NK-92 (cell line): Measurements from ENCODE around the gene PACRG.

Source experiments
- DNase-seq: peaks from one replicate; lab custom pipeline; 2025; ENCODE audit not compliant: unreplicated experiment; lab: John Stamatoyannopoulos, UW

Gene PACRG

DNA sequence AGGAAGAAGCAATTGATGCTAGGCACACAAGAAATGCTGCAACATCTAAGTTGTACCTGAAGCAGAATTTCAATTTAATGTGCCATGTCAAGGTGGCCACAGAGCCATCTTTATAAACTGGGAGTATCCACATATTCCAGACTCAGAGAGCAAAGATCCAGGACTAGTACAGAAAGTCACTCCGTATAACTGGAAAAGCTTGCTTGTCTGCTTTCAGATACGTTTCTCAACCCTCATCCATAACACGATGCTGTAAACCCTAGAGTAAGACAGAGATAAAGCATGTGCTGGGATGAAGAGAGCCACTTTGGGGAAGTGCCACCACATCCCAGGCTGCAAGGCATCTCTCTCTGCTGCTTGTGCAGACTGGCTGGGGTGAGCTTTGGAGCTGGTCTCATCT, 134.7 kb downstream of the PACRG start:
- DNase-seq, result no peak

DNA sequence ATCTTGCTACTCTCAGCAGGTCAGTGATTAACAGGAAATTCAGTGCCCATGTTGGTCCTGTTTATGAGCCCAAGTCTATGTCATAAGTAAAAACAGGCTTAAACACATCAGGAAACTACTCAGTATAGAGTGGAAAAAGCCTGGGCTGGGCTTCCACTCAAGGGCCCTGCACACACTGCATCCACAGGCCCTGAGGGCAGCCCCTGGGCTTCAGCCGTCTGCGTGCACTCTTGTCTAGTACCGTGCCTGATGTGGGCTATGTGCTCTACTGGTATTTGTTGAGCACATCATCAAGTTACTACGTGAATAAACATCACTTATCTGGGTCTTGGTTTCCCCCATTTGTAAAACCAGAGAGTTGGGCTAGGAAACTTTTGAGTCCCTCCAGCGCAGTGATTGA, 135.2 kb downstream of the PACRG start:
- DNase-seq, result no peak

GRCh38 chr6:162863821-162864220, 136.0 kb downstream of the PACRG start:
- no peak for DNase-seq

- no peak for DNase-seq
These were observed 137.1 kb downstream of the PACRG start for GRCh38 chr6:162864911-162865310.

DNA sequence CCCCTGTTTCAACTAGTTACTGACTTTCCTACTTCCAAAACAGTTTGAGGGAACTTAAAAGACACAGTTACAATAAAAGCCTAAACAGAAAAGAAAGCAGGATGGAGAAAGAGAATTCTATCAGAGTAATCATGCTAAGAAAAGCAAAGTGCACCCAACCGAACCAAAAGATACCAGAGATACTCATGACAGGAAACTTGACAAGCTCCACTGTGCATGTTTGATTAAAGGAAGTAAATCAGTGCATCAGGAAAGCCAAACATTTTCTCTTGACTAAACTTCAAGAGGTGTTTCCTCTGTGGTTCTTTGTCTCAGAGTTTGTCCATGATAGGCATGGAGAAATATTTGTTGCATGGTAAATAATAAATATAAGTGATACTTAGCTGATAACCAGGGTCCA, 138.9 kb downstream of the PACRG start:
- no peak for DNase-seq

GRCh38 chr6:162868397-162868796, 140.6 kb downstream of the PACRG start:
- DNase-seq, result no peak

- DNase-seq, result no peak
These were observed 144.2 kb downstream of the PACRG start for GRCh38 chr6:162871966-162872365.

GRCh38 chr6:162873537-162873936, 145.8 kb downstream of the PACRG start:
- DNase-seq, result no peak

GRCh38 chr6:162875070-162875469, 147.3 kb downstream of the PACRG start:
- DNase-seq, result no peak

DNA sequence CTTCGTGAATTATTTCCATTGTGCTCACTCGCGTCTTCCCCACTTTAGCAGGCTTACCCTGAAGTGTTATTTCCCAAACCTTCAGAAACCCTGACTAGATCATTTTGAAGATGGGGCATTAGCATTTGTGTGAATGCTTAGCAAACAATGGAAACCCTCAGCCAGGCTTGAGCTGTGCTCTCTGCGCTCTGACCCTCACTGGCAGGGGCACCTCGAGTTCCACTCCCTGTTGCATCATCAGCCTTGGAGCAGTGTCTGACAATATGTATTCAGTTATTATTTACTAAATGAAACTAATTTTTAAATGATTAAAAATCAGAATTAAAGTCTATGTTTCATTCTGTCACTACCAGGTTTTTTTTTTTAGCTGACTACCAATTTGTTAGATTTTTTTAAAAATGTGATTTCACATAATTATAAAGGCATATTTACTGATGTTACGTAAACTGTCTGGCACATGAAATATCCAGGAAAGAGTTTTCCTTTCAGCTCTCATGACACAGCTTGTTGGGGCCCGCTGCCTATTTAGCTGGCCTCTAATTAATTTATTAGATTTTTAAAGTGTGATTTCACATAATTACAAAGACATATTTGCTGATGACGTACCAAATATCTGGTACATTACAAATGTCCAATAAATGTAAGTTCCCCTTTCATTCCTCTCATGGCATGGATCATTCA, 155.2 kb downstream of the PACRG start:
- no peak for DNase-seq

DNA sequence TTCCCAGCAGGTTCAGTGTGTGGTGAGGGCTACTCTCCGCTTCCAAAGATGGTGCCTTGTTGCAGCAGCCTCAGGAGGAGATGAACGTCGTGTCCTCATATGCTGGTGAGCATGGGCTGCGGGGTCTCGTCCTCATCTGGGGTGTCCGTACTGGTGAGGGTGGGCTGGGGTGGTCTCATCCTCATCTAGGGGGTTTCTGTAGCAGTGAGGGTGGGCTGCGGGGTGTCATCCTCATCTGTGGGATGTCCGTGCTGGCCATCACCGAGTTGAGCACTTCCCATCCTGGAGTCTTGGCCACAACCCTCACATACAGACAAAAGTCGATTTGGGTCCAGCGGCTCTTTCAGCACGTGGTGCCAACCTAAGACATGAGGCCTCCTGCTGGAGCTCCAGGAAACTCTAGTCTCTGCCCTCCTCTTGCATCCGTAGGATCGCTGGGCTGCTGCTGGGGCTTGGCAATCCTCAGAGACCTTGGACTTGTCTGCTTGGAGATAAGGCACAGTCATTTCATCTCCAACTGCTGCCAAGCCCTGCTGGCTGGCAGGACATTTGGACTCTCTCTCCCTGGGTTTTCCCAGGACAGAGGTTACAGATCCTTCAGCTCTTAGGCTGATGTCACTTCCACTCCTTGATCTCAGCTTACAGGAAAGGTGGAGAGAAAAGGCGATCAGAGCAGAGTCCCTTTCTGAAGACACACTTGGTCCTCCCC, 160.4 kb downstream of the PACRG start:
- DNase-seq, result no peak

- no peak for DNase-seq
These were observed 161.5 kb downstream of the PACRG start for GRCh38 chr6:162889303-162889702.

- no peak for DNase-seq
These were observed 170.2 kb downstream of the PACRG start for GRCh38 chr6:162898011-162898410.

- no peak for DNase-seq
These were observed 171.4 kb downstream of the PACRG start for GRCh38 chr6:162899148-162899547.

DNA sequence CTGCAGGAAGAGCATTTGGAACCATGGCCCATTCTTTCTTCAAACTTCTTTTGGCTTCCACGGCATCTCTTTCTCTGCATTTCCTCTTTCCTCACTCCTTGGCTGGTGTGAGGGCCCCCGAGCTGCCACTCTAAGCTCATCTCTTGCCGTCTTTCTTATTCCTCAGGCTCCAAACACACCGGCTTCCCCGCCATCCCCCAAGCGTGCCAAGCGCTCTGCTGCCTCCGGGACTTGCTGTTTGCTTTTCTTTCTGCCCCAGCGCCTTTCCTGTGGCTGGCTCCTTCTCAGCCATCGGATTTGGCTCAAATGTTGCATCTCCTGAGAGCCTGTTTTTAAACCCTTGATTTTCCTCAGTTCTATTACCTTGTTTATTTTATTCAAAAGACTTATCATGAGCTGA, 172.7 kb downstream of the PACRG start:
- DNase-seq, result no peak

DNA sequence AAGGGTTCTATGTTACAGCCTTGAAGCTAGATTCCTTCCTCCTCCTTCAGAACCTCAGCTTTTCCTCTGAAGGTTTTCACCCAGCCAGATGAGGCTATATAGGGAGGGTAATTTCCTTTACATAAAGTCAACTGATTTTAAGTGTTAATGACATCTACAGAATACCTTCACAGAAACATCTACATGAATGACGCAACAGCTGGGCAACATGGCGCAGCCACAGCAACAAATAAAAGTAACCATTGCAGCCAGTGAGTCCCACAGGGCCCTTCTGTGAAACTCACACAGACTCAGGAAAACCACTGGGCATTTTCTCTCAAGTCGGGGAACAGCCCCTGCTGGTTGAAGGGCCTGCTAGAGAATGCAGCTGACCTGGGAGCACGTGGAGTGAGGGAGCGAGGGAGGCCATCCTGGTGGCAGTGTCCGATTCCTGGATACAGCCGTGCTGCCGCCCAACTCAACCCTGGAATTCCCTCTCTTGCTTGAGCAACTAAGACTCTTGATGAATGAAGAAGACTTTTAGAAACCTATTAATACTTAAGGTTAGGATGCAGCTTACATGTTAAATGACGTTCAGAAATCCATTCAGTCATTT, 176.4 kb downstream of the PACRG start:
- no peak for DNase-seq

- no peak for DNase-seq
These were observed 178.7 kb downstream of the PACRG start for GRCh38 chr6:162906479-162906878.

GRCh38 chr6:162907876-162908481, 180.2 kb downstream of the PACRG start:
- no peak for DNase-seq

DNA sequence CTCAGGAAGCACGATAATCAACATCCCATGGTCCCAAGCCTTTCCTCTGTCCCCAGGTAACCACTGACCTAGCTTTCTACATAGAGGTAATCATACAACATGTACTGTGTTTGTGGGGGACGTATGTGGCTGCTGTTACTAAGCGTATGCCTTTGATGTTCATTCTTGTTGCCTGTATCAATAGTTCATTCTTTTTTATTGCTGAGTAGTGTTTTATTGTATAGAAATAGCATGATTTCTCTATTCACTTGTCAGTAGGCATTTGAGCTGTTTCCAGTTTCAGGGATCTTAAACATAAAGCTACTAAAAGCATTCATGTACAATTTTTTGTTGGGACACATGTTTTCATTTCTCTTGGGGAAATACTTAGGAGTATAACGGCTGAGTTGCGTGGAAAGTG, 185.4 kb downstream of the PACRG start:
- no peak for DNase-seq

- no peak for DNase-seq
These were observed 189.7 kb downstream of the PACRG start for GRCh38 chr6:162917506-162917905.

GRCh38 chr6:162921062-162921461, 193.3 kb downstream of the PACRG start:
- no peak for DNase-seq

DNA sequence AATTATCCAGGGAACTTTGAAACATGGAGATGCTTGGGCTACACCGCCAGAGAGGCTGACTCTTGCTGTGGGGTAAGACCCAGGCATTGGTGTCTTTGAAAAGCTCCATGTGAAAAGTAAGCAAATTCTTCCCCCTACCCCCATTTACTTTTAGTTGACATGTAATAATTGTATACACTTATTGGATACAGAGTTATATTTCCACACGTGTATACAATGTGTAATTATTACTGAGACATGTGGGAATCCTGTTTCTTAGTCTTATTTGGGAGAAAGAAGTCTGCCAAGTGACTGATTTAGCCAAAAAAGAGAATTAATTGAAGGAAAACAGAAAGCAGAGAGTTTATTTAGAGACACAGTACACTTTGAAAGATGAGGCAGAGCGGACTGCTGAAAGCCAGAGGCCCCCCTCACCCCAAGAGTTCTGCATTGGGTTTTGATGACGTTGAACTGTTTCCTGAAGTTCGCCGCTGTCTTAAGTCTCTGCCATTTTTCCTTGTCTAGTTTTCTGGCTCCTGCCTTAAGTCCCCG, 193.8 kb downstream of the PACRG start:
- no peak for DNase-seq
